ENCODE data around the gene PLA2G1B.

DNA sequence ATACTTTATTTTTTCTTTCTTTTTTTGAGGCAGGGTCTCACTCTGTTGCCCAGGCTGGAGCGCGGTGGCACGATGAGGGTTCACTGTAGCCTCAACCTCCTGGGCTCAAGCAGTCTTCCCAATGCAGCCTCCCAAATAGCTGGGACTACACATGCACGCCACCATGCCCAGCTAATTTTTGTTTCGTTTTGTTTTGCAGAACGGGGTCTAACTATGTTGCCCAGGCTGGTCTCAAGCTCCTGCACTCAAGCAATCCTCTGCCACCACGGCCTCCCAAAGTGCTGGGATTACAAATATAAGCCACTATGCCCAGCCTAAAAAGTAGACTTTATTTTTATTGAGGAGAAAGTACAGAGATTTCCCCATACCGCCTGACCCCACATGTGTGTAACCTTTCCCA lies 46.1 kb upstream of the PLA2G1B start:
- TF ChIP-seq, protein P1, sequence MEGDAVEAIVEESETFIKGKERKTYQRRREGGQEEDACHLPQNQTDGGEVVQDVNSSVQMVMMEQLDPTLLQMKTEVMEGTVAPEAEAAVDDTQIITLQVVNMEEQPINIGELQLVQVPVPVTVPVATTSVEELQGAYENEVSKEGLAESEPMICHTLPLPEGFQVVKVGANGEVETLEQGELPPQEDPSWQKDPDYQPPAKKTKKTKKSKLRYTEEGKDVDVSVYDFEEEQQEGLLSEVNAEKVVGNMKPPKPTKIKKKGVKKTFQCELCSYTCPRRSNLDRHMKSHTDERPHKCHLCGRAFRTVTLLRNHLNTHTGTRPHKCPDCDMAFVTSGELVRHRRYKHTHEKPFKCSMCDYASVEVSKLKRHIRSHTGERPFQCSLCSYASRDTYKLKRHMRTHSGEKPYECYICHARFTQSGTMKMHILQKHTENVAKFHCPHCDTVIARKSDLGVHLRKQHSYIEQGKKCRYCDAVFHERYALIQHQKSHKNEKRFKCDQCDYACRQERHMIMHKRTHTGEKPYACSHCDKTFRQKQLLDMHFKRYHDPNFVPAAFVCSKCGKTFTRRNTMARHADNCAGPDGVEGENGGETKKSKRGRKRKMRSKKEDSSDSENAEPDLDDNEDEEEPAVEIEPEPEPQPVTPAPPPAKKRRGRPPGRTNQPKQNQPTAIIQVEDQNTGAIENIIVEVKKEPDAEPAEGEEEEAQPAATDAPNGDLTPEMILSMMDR (conservative IDR thresholded peaks at IDR 0.05; ENCODE audit: low read length): no peak
- TF ChIP-seq EZH2phosphoT487 (IDR thresholded peaks at IDR 0.05; ENCODE audit: borderline replicate concordance): no peak

Measured in Loucy (cell line).